ENCODE results near the gene P2RY2. TPM values are rescaled to one million over a fixed set of nuclear protein-coding genes. Genes with fewer than 3 reads are reported as not detected.

The P2RY2 gene
- total RNA-seq, 1 donor from 2014 or later, result 0.45 TPM

- peaks cover 12% of the 10 kb centered on the region for H3K4me1 ChIP-seq
- H3K9me3 Mint-ChIP-seq, result no peaks in the 10 kb centered on the region
- H3K4me1 Mint-ChIP-seq, result peaks cover 22% of the 10 kb centered on the region
- peak overlapping the region; percentile 15 for H2AFZ ChIP-seq (replicated peaks)
- H3K27ac ChIP-seq, result no peak overlapping the region
- no peak overlapping the region for H3K4me2 ChIP-seq
- H3F3A ChIP-seq (ENCODE audit: low read depth), result no peaks in the 10 kb centered on the region
- H3K9ac ChIP-seq, result no peak overlapping the region
- H3K79me2 ChIP-seq (ENCODE audit: low read depth), result no peaks in the 10 kb centered on the region
- peaks cover 5% of the 10 kb centered on the region for H3K27me3 Mint-ChIP-seq (ENCODE audit: insufficient read depth, low read depth)
- no peaks in the 10 kb centered on the region for H3K36me3 Mint-ChIP-seq
- no peaks in the 10 kb centered on the region for H4K20me1 ChIP-seq (ENCODE audit: low read depth)
- peak overlapping the region; percentile 70 for H3K4me3 Mint-ChIP-seq
- H3K9me3 ChIP-seq (ENCODE audit: low read depth), result no peaks in the 10 kb centered on the region
- H3K36me3 ChIP-seq, result no peaks in the 10 kb centered on the region
- TF ChIP-seq EZH2phosphoT487 (IDR thresholded peaks at IDR 0.05), result no peak
- no peak for TF ChIP-seq CTCF (IDR thresholded peaks at IDR 0.05)
- no peak for TF ChIP-seq EZH2 (IDR thresholded peaks at IDR 0.05)
- H3K4me3 ChIP-seq, result no peak overlapping the region
- no peak for DNase-seq (ENCODE audit: low spot score)
- peak overlapping the region; percentile 94 for H3K27ac Mint-ChIP-seq
- H3K27me3 ChIP-seq, result peaks cover 15% of the 10 kb centered on the region
Measured at GRCh38 chr11:73258104-73259035, 40.3 kb downstream of the P2RY2 start.

DNA sequence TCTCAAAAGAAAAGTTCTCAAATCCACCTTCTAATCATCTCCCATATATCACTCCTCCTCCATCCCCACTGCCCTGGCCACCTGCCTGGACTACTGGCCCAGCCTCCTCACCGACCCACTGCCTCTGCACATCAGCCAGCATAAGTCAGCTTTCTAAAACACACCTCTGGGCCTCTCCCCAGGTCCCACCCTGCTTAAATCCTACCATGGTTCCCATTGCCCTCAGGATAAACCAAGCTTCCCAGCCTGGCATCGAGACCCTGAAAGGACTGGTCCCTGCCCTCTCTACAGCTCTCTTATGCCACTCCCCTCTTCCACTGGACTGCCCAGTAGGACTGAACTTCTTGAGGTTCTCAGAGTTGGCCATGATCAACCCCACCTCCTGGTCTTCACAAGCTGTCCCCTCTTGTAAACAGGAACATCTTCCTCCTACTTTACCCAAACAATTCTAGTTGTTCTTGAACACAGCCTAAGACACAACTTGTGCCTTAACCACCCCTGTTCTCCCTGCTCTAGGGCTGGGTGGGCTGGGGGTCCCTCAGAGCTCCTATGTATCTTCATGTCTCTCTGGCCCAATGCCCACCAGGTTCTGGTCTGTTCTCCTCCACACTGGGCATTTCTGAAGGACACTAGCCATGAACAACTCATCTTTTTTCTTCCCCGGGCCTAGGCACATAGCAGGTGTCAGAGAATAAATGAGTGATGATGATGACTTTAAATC lies 41.5 kb downstream of the P2RY2 start:
- Histone ChIP-seq H3K79me2 (ENCODE audit: low read depth) (no peaks in the 10 kb centered on the region), H3K4me2 (no peak overlapping the region), H3K36me3 (no peaks in the 10 kb centered on the region), H3K27me3 (peaks cover 27% of the 10 kb centered on the region), H3K27ac (no peak overlapping the region), H3K9me3 (ENCODE audit: low read depth) (no peaks in the 10 kb centered on the region), H2AFZ (replicated peaks) (no peak overlapping the region), H3K9ac (no peak overlapping the region), H4K20me1 (ENCODE audit: low read depth) (no peaks in the 10 kb centered on the region), H3F3A (ENCODE audit: low read depth) (no peaks in the 10 kb centered on the region), H3K4me3 (no peak overlapping the region), H3K4me1 (peaks cover 16% of the 10 kb centered on the region)
- Mint-ChIP-seq H3K4me1 (peaks cover 23% of the 10 kb centered on the region), H3K27me3 (ENCODE audit: insufficient read depth, low read depth) (peaks cover 11% of the 10 kb centered on the region), H3K4me3 (peak overlapping the region; percentile 68), H3K36me3 (no peaks in the 10 kb centered on the region), H3K9me3 (no peaks in the 10 kb centered on the region), H3K27ac (peak overlapping the region; percentile 59)
- no peak for DNase-seq (ENCODE audit: low spot score)
- TF ChIP-seq CTCF (IDR thresholded peaks at IDR 0.05) (no peak), EZH2 (IDR thresholded peaks at IDR 0.05) (no peak), EZH2phosphoT487 (IDR thresholded peaks at IDR 0.05) (no peak)

DNA sequence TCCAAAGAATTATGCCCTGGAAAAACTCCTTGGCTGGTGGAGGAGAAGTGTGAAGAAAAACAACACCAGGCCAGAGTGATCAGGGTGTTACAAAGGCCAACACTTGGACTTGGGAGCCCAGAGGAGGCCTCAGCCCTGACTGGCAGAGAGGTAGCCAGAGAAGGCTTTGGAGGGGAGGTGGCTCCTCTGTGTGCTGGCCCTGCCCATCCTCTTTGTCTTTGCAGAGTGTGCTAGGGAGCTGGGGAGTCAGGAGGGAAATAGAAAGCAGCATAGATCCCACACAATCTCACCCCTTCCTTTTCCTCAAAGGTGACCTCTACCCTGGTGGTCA lies 42.0 kb downstream of the P2RY2 start:
- Mint-ChIP-seq H3K27ac (peak overlapping the region; percentile 59), H3K36me3 (no peaks in the 10 kb centered on the region), H3K4me3 (no peak overlapping the region), H3K4me1 (peaks cover 26% of the 10 kb centered on the region), H3K27me3 (ENCODE audit: insufficient read depth, low read depth) (peaks cover 16% of the 10 kb centered on the region), H3K9me3 (no peaks in the 10 kb centered on the region)
- Histone ChIP-seq H3K27ac (no peak overlapping the region), H3K27me3 (peaks cover 32% of the 10 kb centered on the region), H3K4me3 (no peak overlapping the region), H3K4me1 (peaks cover 16% of the 10 kb centered on the region), H3K4me2 (no peak overlapping the region), H3K9me3 (ENCODE audit: low read depth) (no peaks in the 10 kb centered on the region), H2AFZ (replicated peaks) (no peak overlapping the region), H4K20me1 (ENCODE audit: low read depth) (no peaks in the 10 kb centered on the region), H3K36me3 (no peaks in the 10 kb centered on the region), H3K79me2 (ENCODE audit: low read depth) (no peaks in the 10 kb centered on the region), H3K9ac (no peak overlapping the region), H3F3A (ENCODE audit: low read depth) (no peaks in the 10 kb centered on the region)
- TF ChIP-seq EZH2 (IDR thresholded peaks at IDR 0.05), result no peak
- no peak for TF ChIP-seq CTCF (IDR thresholded peaks at IDR 0.05)
- TF ChIP-seq EZH2phosphoT487 (IDR thresholded peaks at IDR 0.05), result no peak
- DNase-seq (ENCODE audit: low spot score), result no peak

Measured in neural progenitor cell (in vitro differentiated cells).